H1 (cell line): ENCODE measurements around the gene GJB3. TPM values are rescaled to one million over a fixed set of nuclear protein-coding genes. Genes with fewer than 3 reads are reported as not detected.

Experiments
- CTCF ChIA-PET: fragments of 300-600 bp; sonication (Branson Sonifier 250); formaldehyde crosslinking; loops from one replicate; lab custom pipeline; 2021; ENCODE audit not compliant: partially characterized antibody; lab: Charles Lee
- POLR2A ChIA-PET: fragments of 300-600 bp; sonication (Branson Sonifier 250); formaldehyde crosslinking; loops from one replicate; lab custom pipeline; 2021; ENCODE audit warnings: inconsistent platforms; ENCODE audit not compliant: partially characterized antibody; lab: Charles Lee
- DNase-seq, 2 experiments: peaks; one replicate each; pipeline versions ENCODE4 v3.0.0 to v3.0.0-alpha.2; 2010 to 2022; ENCODE audit warnings: low spot score in 2 of 2, low read depth in 1 of 2, mixed read lengths in 1 of 2
- FAIRE-seq: peaks from 2 replicates; lab custom pipeline; 2011; peaks lifted over from hg19 to GRCh38; lab: Jason Lieb, UNC
- H2AFZ ChIP-seq: 2 replicates; pipeline ENCODE4 v1.8.1; 2012; ENCODE audit warnings: low read length, inconsistent platforms
- H2AK5ac ChIP-seq: 2 replicates; pipeline ENCODE4 v1.6.1; 2013; ENCODE audit warnings: low read depth, low read length
- H2BK120ac ChIP-seq: replicated peaks from 2 replicates; pipeline ENCODE3; 2013; ENCODE audit warnings: low read depth, low read length, inconsistent platforms
- H2BK12ac ChIP-seq: 2 replicates; pipeline ENCODE4 v1.6.1; 2013; ENCODE audit warnings: low read depth, low read length
- H2BK15ac ChIP-seq: 2 replicates; pipeline ENCODE4 v1.6.1; 2013; ENCODE audit warnings: low read length
- H2BK20ac ChIP-seq: 2 replicates; pipeline ENCODE4 v1.6.1; 2013; ENCODE audit warnings: low read length
- H2BK5ac ChIP-seq: 2 replicates; pipeline ENCODE4 v1.6.1; 2013; ENCODE audit warnings: low read depth, low read length
- H3K14ac ChIP-seq: 2 replicates; pipeline ENCODE4 v1.6.1; 2013; ENCODE audit warnings: inconsistent platforms; ENCODE audit not compliant: insufficient read length
- H3K18ac ChIP-seq: 2 replicates; pipeline ENCODE4 v1.6.1; 2013; ENCODE audit warnings: low read length; ENCODE audit errors: extremely low read depth
- H3K23ac ChIP-seq: 2 replicates; pipeline ENCODE4 v1.6.1; 2013; ENCODE audit warnings: inconsistent platforms; ENCODE audit not compliant: insufficient read length
- H3K23me2 ChIP-seq: 2 replicates; pipeline ENCODE4 v1.6.1; 2013; ENCODE audit warnings: low read depth, low read length
- H3K27ac ChIP-seq: 2 replicates; pipeline ENCODE4 v1.6.1; 2011; ENCODE audit warnings: low read depth, low read length, inconsistent platforms
- H3K27me3 ChIP-seq, 4 experiments: replicated peaks in 1 of 4; 1 replicate in 1 of 4; 2 replicates in 3 of 4; pipeline versions ENCODE4 v1.6.1 to v1.8.1; 2011 to 2013; ENCODE audit warnings: low read length in 3 of 4, mild to moderate bottlenecking in 3 of 4, inconsistent platforms in 2 of 4, mixed read lengths in 2 of 4, moderate library complexity in 1 of 4; ENCODE audit not compliant: control insufficient read depth in 3 of 4, insufficient read depth in 3 of 4; ENCODE audit errors: extremely low read depth in 1 of 4
- H3K36me3 ChIP-seq, 4 experiments: 2 replicates each; pipeline versions ENCODE4 v1.6.1 to v1.8.1; 2011 to 2013; ENCODE audit warnings: mild to moderate bottlenecking in 4 of 4, low read length in 3 of 4, moderate library complexity in 2 of 4, control low read depth in 1 of 4, inconsistent platforms in 1 of 4; ENCODE audit not compliant: insufficient read depth in 4 of 4, control insufficient read depth in 2 of 4
- H3K4ac ChIP-seq: replicated peaks from 2 replicates; pipeline ENCODE3; 2013; ENCODE audit warnings: low read length, low read depth, mixed read lengths, inconsistent platforms; ENCODE audit not compliant: insufficient read length
- H3K4me1 ChIP-seq, 4 experiments: replicated peaks in 1 of 4; 1 replicate in 1 of 4; 2 replicates in 3 of 4; pipeline versions ENCODE4 v1.6.1 to v1.8.1; 2011 to 2013; ENCODE audit warnings: low read length in 3 of 4, inconsistent platforms in 2 of 4, mixed read lengths in 1 of 4; ENCODE audit not compliant: insufficient read depth in 4 of 4, control insufficient read depth in 3 of 4
- H3K4me2 ChIP-seq, 2 experiments: 2 replicates each; pipeline versions ENCODE4 v1.6.1 to v1.8.1; 2011 to 2013; ENCODE audit warnings: low read depth in 2 of 2, low read length in 2 of 2, control low read depth in 1 of 2, inconsistent platforms in 1 of 2, mild to moderate bottlenecking in 1 of 2; ENCODE audit not compliant: insufficient read depth in 1 of 2
- H3K4me3 ChIP-seq, 4 experiments: fragments of 200-600, 300-600 bp in 1 of 4; sonication (generic), shearing (Covaris generic), sonication (Bioruptor Twin) in 1 of 4; 2 replicates each; pipeline versions ENCODE4 v1.5.1 to v1.8.1; 2011 to 2016; ENCODE audit warnings: low read length in 4 of 4, low read depth in 3 of 4, control low read depth in 2 of 4, inconsistent platforms in 2 of 4, mild to moderate bottlenecking in 2 of 4, mixed read lengths in 1 of 4, moderate library complexity in 1 of 4; ENCODE audit not compliant: insufficient read depth in 2 of 4; ENCODE audit errors: extremely low read depth in 1 of 4
- H3K56ac ChIP-seq: replicated peaks from 2 replicates; pipeline ENCODE3; 2013; ENCODE audit warnings: low read depth, mild to moderate bottlenecking, mixed read lengths, low read length, inconsistent platforms; ENCODE audit not compliant: insufficient read length
- H3K79me1 ChIP-seq: 2 replicates; pipeline ENCODE4 v1.6.1; 2013; ENCODE audit warnings: low read depth, low read length, control low read depth
- H3K79me2 ChIP-seq, 2 experiments: 2 replicates each; pipeline versions ENCODE4 v1.6.1 to v1.8.1; 2012 to 2013; ENCODE audit warnings: low read length in 2 of 2, mild to moderate bottlenecking in 2 of 2, inconsistent platforms in 1 of 2; ENCODE audit not compliant: insufficient read depth in 2 of 2, control insufficient read depth in 1 of 2
- H3K9ac ChIP-seq, 4 experiments: replicated peaks in 1 of 4; 1 replicate in 1 of 4; 2 replicates in 3 of 4; pipeline versions ENCODE4 v1.6.1 to v1.8.1; 2011 to 2013; ENCODE audit warnings: low read depth in 3 of 4, low read length in 3 of 4, control low read depth in 2 of 4, mild to moderate bottlenecking in 2 of 4, moderate library complexity in 2 of 4, inconsistent platforms in 1 of 4; ENCODE audit errors: extremely low read depth in 1 of 4
- H3K9me3 ChIP-seq, 2 experiments: 2 replicates each; pipeline versions ENCODE4 v1.6.1 to v1.8.1; 2012 to 2013; ENCODE audit warnings: mild to moderate bottlenecking in 2 of 2, moderate library complexity in 2 of 2, control low read depth in 1 of 2, inconsistent platforms in 1 of 2, low read depth in 1 of 2, low read length in 1 of 2, mixed read lengths in 1 of 2; ENCODE audit not compliant: insufficient read depth in 2 of 2
- H4K20me1 ChIP-seq, 2 experiments: replicated peaks in 1 of 2; 2 replicates each; pipeline versions ENCODE3 to v1.8.1; 2011 to 2013; ENCODE audit warnings: inconsistent platforms in 2 of 2, low read length in 2 of 2, mild to moderate bottlenecking in 1 of 2; ENCODE audit not compliant: insufficient read depth in 2 of 2, control insufficient read depth in 1 of 2
- H4K5ac ChIP-seq: 2 replicates; pipeline ENCODE4 v1.6.1; 2013; ENCODE audit warnings: low read length, low read depth, mixed read lengths, inconsistent platforms; ENCODE audit not compliant: insufficient read length
- H4K8ac ChIP-seq: 2 replicates; pipeline ENCODE4 v1.8.0; 2013; ENCODE audit warnings: mild to moderate bottlenecking, moderate library complexity, low read length, inconsistent platforms; ENCODE audit not compliant: insufficient read depth; ENCODE audit errors: extremely low read depth
- H4K91ac ChIP-seq: replicated peaks from 2 replicates; pipeline ENCODE3; 2013; ENCODE audit warnings: low read length, mixed read lengths, inconsistent platforms; ENCODE audit not compliant: insufficient read length
- EZH2 ChIP-seq: fragments of 200-600 bp; sonication (generic); IDR thresholded peaks from 2 replicates; pipeline ENCODE4 v1.7.1; 2012; ENCODE audit warnings: low read depth, mild to moderate bottlenecking, moderate library complexity, low read length, inconsistent platforms; ENCODE audit not compliant: severe bottlenecking
- KDM1A ChIP-seq: fragments of 200-600, 300-600 bp; sonication (generic); IDR thresholded peaks from 2 replicates; pipeline ENCODE4 v1.7.1; 2016; ENCODE audit warnings: mild to moderate bottlenecking, low read length, borderline replicate concordance
- WGBS, 2 experiments: shearing (Covaris generic) in 1 of 2; methylation state at CpG; one replicate each; pipeline versions ENCODE4 v1.1.6 to v1.1.7; 2013 to 2015; ENCODE audit warnings: low lambda C conversion rate in 2 of 2, mixed read lengths in 2 of 2, inconsistent platforms in 1 of 2, low coverage in 1 of 2, missing lambda C conversion rate in 1 of 2; ENCODE audit not compliant: insufficient replicate concordance in 2 of 2, insufficient coverage in 1 of 2, insufficient read length in 1 of 2; ENCODE audit errors: extremely low coverage in 1 of 2, missing lambda C conversion rate in 1 of 2; 5-methylcytosine and 5-hydroxymethylcytosine counted together
- polyA plus RNA-seq, 7 experiments: library from polyadenylated mRNA; depleted of rRNA in 3 of 7; stranded (reverse) in 5 of 7; unstranded in 2 of 7; fragments of >200 nt in 5 of 7; fragments of 200-250 nt in 2 of 7; gene quantifications; 1 replicate in 5 of 7; 2 replicates in 1 of 7; 4 replicates in 1 of 7; pipeline versions ENCODE4 v1.2.1 to v1.2.3, GENCODE V29; 2011 to 2013; ENCODE audit warnings: missing spikeins in 2 of 7, mixed read lengths in 2 of 7
- total RNA-seq: library from RNA; stranded (reverse); fragmentation: NEBNext Ultra II Directional; extraction: Animal tissue kit (Norgen Biotek cat#: 25700); gene quantifications from 2 replicates; pipeline ENCODE4 v1.2.1, GENCODE V29; 2021

The GJB3 gene
- total and polyA plus RNA-seq, 2 of the 8 experiments (the other 6 are each of a cell fraction or from before 2014, with no cell fraction given) = 0.93 to 1.6 TPM

DNA sequence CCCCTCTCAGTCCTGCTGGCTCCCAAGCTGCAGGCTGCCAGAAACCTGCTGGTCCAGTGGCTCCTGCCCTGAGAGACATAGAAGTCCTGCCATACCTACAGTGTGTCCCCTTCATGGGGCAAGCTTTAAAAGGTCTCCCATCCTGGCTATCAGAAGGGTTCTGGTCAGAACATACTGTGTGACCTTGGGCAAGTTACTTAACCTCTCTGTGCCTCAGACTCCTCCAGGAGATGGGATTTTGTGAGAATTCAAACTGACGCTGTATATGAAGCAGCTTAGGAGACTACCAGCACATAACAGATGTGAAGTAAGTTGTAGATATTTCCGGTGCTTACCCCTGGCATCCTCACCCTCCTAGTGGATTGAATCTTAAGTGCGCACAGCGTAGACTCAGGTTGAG lies 34.9 kb upstream of the GJB3 start:
- ChIA-PET POLR2A (interaction anchor here (0.9 kb wide), 1 partner anchor 9 kb away, joined by 4 read pairs; the partner anchor contains the start of gene GJB5), CTCF (interaction anchor here (0.6 to 1.7 kb wide), 5 partner anchors 9 to 161 kb away, joined by 3 to 5 read pairs (median 4); partner anchors contain the start of genes GJB4 and GJB5)
- Histone ChIP-seq H4K5ac (no peak overlapping the region), H2BK5ac (no peak overlapping the region), H4K8ac (no peak overlapping the region), H3K4me1 (peaks cover 0 to 6% (median 0%) of the 10 kb centered on the region in 4 experiments; a peak in 5 of 7 replicates), H3K4ac (no peak overlapping the region), H3K4me3 (no peak overlapping the region), H3K4me2 (no peak overlapping the region), H2AK5ac (no peak overlapping the region), H3K18ac (no peak overlapping the region), H3K27me3 (peaks cover 0 to 13% (median 5%) of the 10 kb centered on the region in 4 experiments; a peak in 5 of 7 replicates), H2AFZ (no peak overlapping the region), H2BK15ac (no peak overlapping the region; the same call in 1 of the 2 replicates), H3K36me3 (no peaks in the 10 kb centered on the region), H3K23ac (no peak overlapping the region), H3K14ac (no peak overlapping the region), H2BK120ac (no peak overlapping the region), H2BK20ac (no peak overlapping the region), H2BK12ac (no peak overlapping the region), H4K20me1 (no peaks in the 10 kb centered on the region), H3K23me2 (no peaks in the 10 kb centered on the region; the same call in 1 of the 2 replicates), H4K91ac (no peak overlapping the region), H3K56ac (no peak overlapping the region), H3K9ac (no peak overlapping the region), H3K79me2 (no peaks in the 10 kb centered on the region), H3K79me1 (no peaks in the 10 kb centered on the region), H3K9me3 (no peaks in the 10 kb centered on the region), H3K27ac (no peak overlapping the region)
- DNase-seq (no peak), FAIRE-seq (no peak)
- 90% methylated on average over 4 of the region's 4 CpGs; no CpG with 5 or more reads in 1 of the 2 experiments for WGBS, 2 experiments
- TF ChIP-seq KDM1A = peak; percentile 83
- no peak for TF ChIP-seq EZH2
